DMS 273 (cell line): ENCODE data around the gene RANBP3.
"Not testable (repeated sequence)": the region's sequence is repeated elsewhere in the genome, so short reads cannot be mapped to it uniquely, and the experiment has no call there.

ENCODE experiments used
- DNase-seq: peaks from one replicate; lab custom pipeline; 2025; ENCODE audit not compliant: unreplicated experiment; lab: John Stamatoyannopoulos, UW

RANBP3 gene

DNA sequence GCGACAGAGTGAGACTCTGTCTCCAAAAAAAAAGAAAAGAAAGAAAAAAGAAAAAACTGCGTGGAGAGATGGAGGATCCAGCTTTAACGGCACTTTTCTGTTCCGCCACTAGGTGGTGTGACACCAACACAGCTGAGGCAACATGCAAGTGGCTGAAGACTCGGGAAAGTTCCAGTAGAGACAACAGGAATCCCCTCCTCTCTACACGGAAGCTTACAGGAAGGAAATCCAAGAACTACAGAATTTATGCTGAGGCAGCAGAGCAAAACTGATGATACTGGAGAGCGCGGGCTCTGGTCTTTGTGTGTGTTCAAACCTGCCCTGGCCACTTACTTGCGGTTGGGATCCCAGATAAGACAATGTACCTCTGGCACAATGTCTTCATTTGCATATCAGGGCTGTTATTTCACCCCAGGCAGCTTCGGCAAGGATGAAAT lies 9.9 kb downstream of the RANBP3 start:
- peak; percentile 74 for DNase-seq

- no peak for DNase-seq
Observed at GRCh38 chr19:5967571-5967970, 10.4 kb downstream of the RANBP3 start.

- no peak for DNase-seq
Observed at GRCh38 chr19:5966941-5967340, 11.0 kb downstream of the RANBP3 start.

DNA sequence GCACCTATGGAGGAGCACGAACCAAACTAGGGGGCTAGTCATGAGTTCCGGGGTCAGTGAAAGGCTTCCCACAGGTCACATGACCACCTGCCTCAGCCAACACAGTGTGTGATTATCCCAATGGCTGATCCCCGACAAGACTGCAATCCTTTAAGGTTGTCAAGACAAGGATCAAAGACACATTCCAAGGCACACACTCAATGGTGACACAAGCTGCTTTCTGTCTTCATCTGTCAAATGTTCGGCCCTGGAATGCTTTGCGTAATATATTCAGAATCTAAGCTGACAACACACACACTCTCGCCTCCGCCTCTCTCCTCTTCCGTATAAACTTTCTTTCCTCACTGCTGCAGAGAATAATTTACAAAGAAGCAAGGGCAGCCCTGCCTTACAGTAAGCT lies 11.7 kb downstream of the RANBP3 start:
- no peak for DNase-seq

- no peak for DNase-seq
Observed at GRCh38 chr19:5964816-5965565, 12.9 kb downstream of the RANBP3 start.

GRCh38 chr19:5963855-5964254 lies 14.1 kb downstream of the RANBP3 start:
- no peak for DNase-seq

GRCh38 chr19:5963259-5963658 lies 14.7 kb downstream of the RANBP3 start:
- not testable (repeated sequence) for DNase-seq

DNA sequence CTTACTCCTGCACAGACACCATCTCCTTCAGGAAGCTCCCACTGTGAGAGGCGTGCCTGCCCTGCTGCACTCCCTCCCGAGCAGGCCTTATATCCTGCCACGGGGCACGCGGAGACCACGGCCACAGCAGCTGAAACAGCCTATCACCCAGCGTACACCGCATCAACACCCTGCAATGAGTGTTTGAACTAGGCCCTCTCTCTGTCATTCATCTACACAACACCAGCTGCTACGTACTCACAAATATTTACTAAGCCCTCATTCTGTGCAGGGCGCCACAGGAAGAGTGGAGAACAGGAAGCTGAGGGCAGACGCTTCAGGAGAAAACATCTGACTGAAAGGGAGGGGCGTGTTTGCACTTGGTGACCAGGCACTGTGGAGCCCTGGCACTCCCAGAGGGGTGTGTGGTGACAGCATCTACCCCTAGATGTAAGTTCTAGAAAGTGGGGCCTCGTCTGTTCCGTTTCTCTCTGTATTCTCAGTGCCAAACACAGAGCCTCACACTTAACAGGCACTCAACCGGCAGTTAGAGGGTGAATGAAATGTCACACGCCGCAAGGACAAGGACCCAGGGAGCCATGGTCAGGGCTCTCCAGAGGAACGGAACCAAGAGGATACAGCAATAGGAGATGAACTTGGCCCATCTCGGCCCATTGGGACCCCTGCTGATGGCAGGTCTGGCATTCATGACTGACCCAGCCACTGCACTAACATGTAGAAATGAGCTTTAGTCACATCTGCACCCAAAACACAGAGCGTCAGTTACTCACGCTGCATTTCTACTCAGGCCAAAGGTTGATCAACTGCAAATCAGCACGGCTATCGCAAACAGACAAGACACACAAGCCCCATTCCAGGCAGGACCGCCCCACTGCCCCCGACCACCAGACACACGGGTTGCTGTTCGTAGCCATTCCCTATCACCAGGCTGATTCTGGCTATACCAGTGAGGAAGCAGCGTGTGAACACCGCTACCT lies 15.7 kb downstream of the RANBP3 start:
- DNase-seq = peak; percentile 40

GRCh38 chr19:5961641-5961968 lies 16.3 kb downstream of the RANBP3 start:
- DNase-seq = not testable (repeated sequence)

GRCh38 chr19:5960005-5961001 lies 17.6 kb downstream of the RANBP3 start:
- peak; percentile 29 for DNase-seq

DNA sequence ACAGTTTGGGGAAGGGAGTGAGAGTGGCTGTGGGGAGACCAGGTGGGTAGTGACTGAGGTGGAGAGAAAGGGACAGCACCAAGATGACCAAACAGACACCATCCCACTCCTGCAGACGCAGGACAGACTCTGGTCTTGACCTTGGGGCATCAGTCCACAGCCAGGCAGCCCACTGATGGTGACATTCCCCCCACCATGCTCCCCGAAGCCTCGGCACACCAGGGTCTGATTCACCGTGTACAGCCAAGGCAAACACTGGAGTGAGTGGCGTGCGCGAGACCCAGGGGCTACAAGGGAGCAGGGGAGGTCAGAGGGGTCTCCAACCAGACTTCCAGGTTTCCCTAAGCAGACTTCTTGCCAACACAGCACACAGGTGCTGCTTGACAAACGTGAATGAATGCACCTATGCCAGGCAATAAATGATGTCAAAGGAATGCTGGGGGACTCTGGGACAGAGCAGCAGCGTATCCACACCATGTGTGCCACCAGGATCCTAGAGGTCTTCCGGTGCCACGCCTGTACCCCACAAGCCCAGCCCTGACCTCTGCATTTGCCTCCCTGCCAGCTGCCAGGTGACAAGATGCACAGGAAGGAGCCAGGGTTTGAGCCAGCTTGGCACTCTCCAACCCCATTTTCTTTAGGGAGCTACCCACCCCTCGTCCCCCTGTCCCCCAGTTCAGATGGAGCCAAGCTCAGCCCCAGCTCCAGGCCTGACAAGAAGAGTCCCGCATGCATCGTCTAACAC lies 18.5 kb downstream of the RANBP3 start:
- DNase-seq = no peak

- DNase-seq = no peak
Observed at GRCh38 chr19:5958851-5959122, 19.2 kb downstream of the RANBP3 start.

DNA sequence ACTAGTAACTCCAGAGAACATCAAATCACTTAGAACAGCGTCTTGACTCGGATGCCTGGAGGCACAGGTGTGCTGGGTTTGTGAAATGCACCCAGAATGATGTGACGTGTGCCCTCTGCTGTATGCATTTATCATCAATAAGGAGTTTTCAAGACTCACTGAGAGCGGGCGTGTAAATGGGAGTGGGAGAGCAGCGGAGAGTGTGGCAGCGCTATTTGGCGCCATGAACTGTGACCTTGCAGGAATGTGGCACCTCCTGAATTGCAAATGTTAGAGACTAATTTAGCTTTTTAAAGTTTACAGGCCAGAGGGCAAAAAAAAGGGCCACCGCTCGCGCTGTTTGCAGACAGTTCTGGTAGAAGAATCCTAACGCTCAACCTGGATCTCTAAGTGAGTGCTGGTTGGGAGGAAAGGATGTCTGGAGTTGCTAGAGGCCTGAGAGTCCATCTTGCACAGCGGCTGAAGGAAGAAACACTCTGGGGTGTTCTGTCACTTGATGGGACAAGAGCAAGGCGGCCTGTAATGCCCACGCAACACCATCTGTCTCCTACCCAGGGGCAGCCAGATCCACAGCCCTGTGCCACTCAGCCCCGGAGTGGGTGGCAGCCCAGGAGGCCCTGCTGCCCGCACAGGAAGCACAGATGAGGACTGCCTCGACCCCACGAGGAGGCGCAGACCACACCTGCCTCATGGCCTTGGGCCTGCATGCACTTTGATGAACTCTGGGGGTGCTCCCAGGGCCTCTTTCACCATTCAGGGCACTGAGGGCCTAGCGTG lies 19.7 kb downstream of the RANBP3 start:
- DNase-seq = no peak

DNA sequence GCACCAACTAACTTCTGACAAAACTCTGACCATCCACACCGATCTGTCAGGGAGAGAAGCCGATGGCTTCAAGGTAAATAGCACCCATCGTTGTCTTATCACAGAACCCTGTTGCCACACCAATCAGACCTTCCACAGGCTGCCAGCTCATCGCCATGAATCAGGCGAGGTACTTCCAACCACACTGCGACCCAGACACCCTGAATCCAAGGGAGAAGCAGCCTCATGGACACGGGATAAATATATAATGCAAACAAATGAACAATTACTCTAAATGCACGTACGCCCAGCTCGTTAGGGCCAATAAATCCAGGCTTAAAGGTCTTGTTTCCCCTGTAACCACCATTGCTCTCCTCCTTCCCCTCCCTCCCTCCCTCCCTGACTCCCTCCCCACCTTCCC lies 20.8 kb downstream of the RANBP3 start:
- no peak for DNase-seq

DNA sequence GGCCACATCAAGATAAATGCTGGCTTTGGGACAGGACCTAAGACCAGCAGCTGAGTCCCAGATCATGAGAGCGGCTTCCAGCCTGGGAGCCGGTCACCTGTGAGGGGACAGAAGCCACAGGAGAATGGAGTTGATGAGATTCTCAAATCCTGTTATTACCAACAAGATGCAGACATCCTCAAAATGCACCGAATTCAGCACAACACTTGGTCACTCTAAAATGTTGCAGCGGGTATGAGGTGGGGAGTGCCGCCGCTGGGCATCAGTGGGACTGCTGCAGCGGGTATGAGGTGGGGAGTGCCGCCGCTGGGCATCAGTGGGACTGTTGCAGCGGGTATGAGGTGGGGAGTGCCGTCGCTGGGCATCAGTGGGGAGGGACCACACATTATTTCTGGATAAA lies 21.2 kb downstream of the RANBP3 start:
- no peak for DNase-seq

DNA sequence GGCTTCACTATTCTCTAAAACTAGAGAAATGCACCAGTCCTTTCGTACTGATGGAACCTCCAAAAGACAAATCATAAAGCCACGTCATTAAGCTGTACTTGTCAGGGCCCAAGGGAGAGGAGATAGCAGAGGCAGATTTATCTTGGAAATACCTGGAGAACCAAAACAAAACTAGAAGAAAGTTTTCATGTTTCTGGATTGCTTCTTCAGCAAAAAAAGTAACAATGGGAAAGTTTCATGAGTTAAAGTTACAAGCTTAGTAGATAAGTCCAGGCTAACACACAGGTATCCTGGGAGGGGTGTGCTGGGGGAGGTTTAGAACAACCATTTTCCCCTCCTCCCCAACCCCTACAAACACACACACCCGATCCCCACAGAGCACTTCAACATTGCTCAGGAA lies 21.6 kb downstream of the RANBP3 start:
- DNase-seq = no peak

- DNase-seq = no peak
Observed at GRCh38 chr19:5955636-5955935, 22.4 kb downstream of the RANBP3 start.

GRCh38 chr19:5954293-5954692 lies 23.6 kb downstream of the RANBP3 start:
- no peak for DNase-seq

DNA sequence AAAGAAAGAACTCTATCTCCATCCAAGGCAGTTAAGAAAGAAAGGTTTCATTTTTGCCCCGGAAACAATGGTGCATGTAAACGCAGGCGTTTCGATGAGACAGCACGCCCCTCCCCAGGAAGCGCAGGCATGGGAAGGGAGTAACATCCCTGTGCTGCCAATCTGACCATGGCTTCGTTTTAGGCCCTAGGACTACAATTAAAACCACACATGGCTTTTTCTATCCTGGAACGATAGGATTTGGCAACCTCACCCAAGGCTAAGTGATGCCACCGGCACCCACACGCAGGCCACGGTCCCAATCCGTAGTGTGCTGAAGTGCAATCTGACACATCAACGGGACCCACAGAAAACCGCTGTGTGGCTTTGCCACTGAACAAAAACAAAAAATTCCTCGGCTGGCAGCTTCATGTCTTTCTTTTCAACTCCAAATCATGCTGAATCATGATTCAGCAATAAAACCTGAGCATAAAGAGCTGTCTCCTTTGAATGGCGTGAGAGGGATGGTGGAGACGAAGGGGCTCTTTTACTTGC lies 24.2 kb downstream of the RANBP3 start:
- no peak for DNase-seq
